HG02588 (cell line): ENCODE results near the gene GOSR1.
"Not testable (repeated sequence)": the region's sequence is repeated elsewhere in the genome, so short reads cannot be mapped to it uniquely, and the experiment has no call there.

Experiments used
- ATAC-seq: cut with Tn5 transposase; IDR thresholded peaks from one replicate; pipeline ENCODE4 v1.9.1; 2021; ENCODE audit warnings: mild to moderate bottlenecking, moderate library complexity; ENCODE audit not compliant: unreplicated experiment

GOSR1 gene

GRCh38 chr17:30560117-30561026 lies 83.2 kb downstream of the GOSR1 start:
- not testable (repeated sequence) for ATAC-seq

GRCh38 chr17:30561766-30562165 lies 84.6 kb downstream of the GOSR1 start:
- ATAC-seq: not testable (repeated sequence)

GRCh38 chr17:30563131-30563904 lies 86.1 kb downstream of the GOSR1 start:
- ATAC-seq: not testable (repeated sequence)

- not testable (repeated sequence) for ATAC-seq
Observed at GRCh38 chr17:30563905-30564390, 86.7 kb downstream of the GOSR1 start.

GRCh38 chr17:30564422-30565072 lies 87.3 kb downstream of the GOSR1 start:
- not testable (repeated sequence) for ATAC-seq

- ATAC-seq: no peak
Observed at GRCh38 chr17:30565073-30565935, 88.1 kb downstream of the GOSR1 start.

GRCh38 chr17:30566104-30566503 lies 88.9 kb downstream of the GOSR1 start:
- ATAC-seq: not testable (repeated sequence)

- ATAC-seq: not testable (repeated sequence)
Observed at GRCh38 chr17:30566516-30567225, 89.5 kb downstream of the GOSR1 start.

GRCh38 chr17:30567231-30568116 lies 90.3 kb downstream of the GOSR1 start:
- ATAC-seq: no peak

GRCh38 chr17:30568117-30568430 lies 90.9 kb downstream of the GOSR1 start:
- ATAC-seq: no peak

GRCh38 chr17:30569531-30570175 lies 92.4 kb downstream of the GOSR1 start:
- ATAC-seq: not testable (repeated sequence)

- ATAC-seq: no peak
Observed at GRCh38 chr17:30570191-30570590, 93.0 kb downstream of the GOSR1 start.

GRCh38 chr17:30570596-30571265 lies 93.5 kb downstream of the GOSR1 start:
- ATAC-seq: no peak

- ATAC-seq: not testable (repeated sequence)
Observed at GRCh38 chr17:30571404-30571803, 94.2 kb downstream of the GOSR1 start.

GRCh38 chr17:30571921-30572320 lies 94.7 kb downstream of the GOSR1 start:
- ATAC-seq: no peak

- ATAC-seq: not testable (repeated sequence)
Observed at GRCh38 chr17:30572651-30573554, 95.7 kb downstream of the GOSR1 start.
